DOHH2 (cell line): ENCODE results near the gene RIPOR3.
"Not testable (repeated sequence)": the region's sequence is repeated elsewhere in the genome, so short reads cannot be mapped to it uniquely, and the experiment has no call there.

Source experiments
- CTCF ChIP-seq: fragments of 200-600 bp; sonication (generic); IDR thresholded peaks from one replicate; pipeline ENCODE4 v1.5.1; 2014; ENCODE audit warnings: antibody characterized with exemption, mild to moderate bottlenecking, low read depth, low read length; ENCODE audit not compliant: poor library complexity, severe bottlenecking
- EZH2phosphoT487 ChIP-seq: fragments of 200-600 bp; sonication (generic); IDR thresholded peaks from 2 replicates; pipeline ENCODE4 v1.6.1; 2017; ENCODE audit warnings: borderline replicate concordance, mild to moderate bottlenecking, antibody characterized with exemption, low read length, moderate library complexity, mixed read lengths

- TF ChIP-seq CTCF, EZH2phosphoT487: not testable (repeated sequence)
Observed at GRCh38 chr20:50539798-50540197, 151.5 kb downstream of the RIPOR3 start.
